GM18868 (cell line): ENCODE data around the gene SCN4A.
"Not testable (repeated sequence)": the region's sequence is repeated elsewhere in the genome, so short reads cannot be mapped to it uniquely, and the experiment has no call there.

Experiments used
- ATAC-seq: cut with Tn5 transposase; IDR thresholded peaks from one replicate; pipeline ENCODE4 v1.9.1; 2021; ENCODE audit warnings: mild to moderate bottlenecking, moderate library complexity; ENCODE audit not compliant: unreplicated experiment

The SCN4A gene

DNA sequence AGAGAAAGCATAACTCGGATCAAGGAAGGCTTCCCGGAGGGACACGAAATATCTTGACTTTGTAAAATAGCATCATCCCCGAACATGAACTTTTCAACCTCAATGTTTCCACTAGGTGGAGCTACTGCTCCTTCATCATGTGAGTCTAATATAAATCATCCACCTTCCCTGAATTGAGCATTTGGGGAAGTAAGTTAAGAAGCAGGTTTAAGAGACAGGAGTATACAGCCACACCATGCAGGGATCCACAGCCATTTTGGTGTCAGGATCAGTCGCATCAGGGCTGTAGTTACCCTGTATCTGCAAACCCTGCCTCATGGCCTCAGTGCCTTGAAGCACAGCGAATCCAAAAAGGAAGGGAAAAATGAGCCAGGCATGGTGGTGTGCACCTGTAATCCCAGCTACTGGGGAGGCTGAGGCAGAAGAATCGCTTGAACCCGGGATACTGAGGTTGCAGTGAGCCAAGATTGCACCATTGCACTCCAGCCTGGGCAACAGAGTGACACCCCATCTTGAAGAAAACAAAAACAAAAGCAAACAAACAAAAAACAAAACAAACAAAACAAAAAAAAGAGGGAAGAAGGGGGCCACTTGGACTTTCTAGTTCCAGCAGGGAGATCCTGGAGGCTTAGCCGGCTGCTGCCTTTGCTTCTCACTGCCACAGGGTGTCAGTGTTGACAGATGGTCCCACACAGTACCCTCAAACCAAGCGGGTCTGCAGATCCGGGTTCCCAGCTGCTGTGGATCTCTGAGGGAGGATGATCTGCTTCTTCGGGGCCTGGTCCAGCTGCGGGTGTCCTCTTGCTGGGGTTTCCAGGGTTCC lies 83.5 kb downstream of the SCN4A start:
- ATAC-seq: not testable (repeated sequence)
